Ovary (tissue), 9 donors: Measurements from ENCODE around the gene SLC9A1. TPM values are rescaled to one million over a fixed set of nuclear protein-coding genes. Genes with fewer than 3 reads are reported as not detected.

ENCODE experiments used
- DNase-seq, 5 donors: peaks; one replicate each; pipeline ENCODE4 v3.0.0-alpha.2; 2019 to 2020
- H3K27ac ChIP-seq, 2 donors: fragments of 200-600 bp; one replicate each; pipeline versions ENCODE4 v1.5.1 to v1.8.0; 2019 to 2022
- H3K27me3 ChIP-seq: fragments of 200-600 bp; one replicate; pipeline ENCODE4 v1.8.0; 2022
- H3K36me3 ChIP-seq: fragments of 200-600 bp; sonication (generic); one replicate; pipeline ENCODE4 v1.5.1; 2019
- H3K4me1 ChIP-seq: one replicate; pipeline ENCODE4 v1.8.1; 2013; ENCODE audit warnings: mild to moderate bottlenecking, moderate library complexity; ENCODE audit not compliant: insufficient read depth
- H3K4me3 ChIP-seq: fragments of 200-600 bp; sonication (generic); one replicate; pipeline ENCODE4 v1.5.1; 2017
- H3K9me3 ChIP-seq, 2 donors: fragments of 200-600 bp in 1 of 2; sonication (generic) in 1 of 2; one replicate each; pipeline versions ENCODE4 v1.5.1 to v1.8.1; 2013 to 2019; ENCODE audit warnings: mild to moderate bottlenecking in 1 of 2, moderate library complexity in 1 of 2
- EP300 ChIP-seq: sonication (generic); formaldehyde crosslinking; IDR thresholded peaks from one replicate; pipeline ENCODE4 v1.6.1; 2017; ENCODE audit warnings: antibody characterized with exemption
- POLR2A ChIP-seq: fragments of 450-650 bp; IDR thresholded peaks from one replicate; pipeline ENCODE4 v1.6.1; 2017; ENCODE audit warnings: antibody characterized with exemption, mild to moderate bottlenecking, moderate library complexity
- WGBS, 3 donors: extraction: QIAGEN DNeasy Blood & Tissue Kit in 1 of 3; methylation state at CpG; one replicate each; pipeline versions ENCODE4 v1.1.5 to v1.1.7; 2013 to 2017; 5-methylcytosine and 5-hydroxymethylcytosine counted together
- intact Hi-C, 4 donors: fragments of 100-400 bp; cut with DNase I; formaldehyde crosslinking; loops; one replicate each; pipeline versions ENCODE4 v1.11.0 to v1.15.1; 2022 to 2023
- polyA plus RNA-seq, 2 donors: library from polyadenylated mRNA; stranded (reverse); fragments of 200-250 nt in 1 of 2; fragments of 350-450 nt in 1 of 2; fragmentation: Illumina TruSeq in 1 of 2; extraction: RNeasy Lipid Tissue Mini Kit (QIAGEN cat#74804) in 1 of 2; gene quantifications; one replicate each; pipeline ENCODE4 v1.2.3, GENCODE V29; 2013 to 2014
- total RNA-seq, 7 donors: library from RNA; depleted of rRNA in 2 of 7; stranded (reverse); fragments of >200 nt in 2 of 7; fragmentation: NEBNext Ultra II Directional in 3 of 7; extraction: Animal tissue kit (Norgen Biotek cat#: 25700) in 3 of 7; gene quantifications; one replicate each; pipeline versions ENCODE4 v1.1.0 to v1.2.4, GENCODE V29; 2016 to 2023
- TF ChIP-seq, protein P1 (sequence below), 3 donors: fragments of 450-650 bp in 2 of 3; fragments of 200-600 bp in 1 of 3; IDR thresholded peaks; one replicate each; pipeline versions ENCODE4 v1.5.1 to v1.8.0; 2016 to 2022; ENCODE audit warnings: antibody characterized with exemption in 3 of 3, mild to moderate bottlenecking in 1 of 3
- donor health status: DM: no; HTN: no; CAD: no; lungs with moderate emphysema.
- donor health status: DM: no; HTN: no; CAD: no.
- donor health status: Bipolar disorder and iron deficiency.
- donor health status: DM: yes; HTN: yes; CAD: no.
- donor health status: DM: no; HTN: no; CAD: no.
- donor health status: DM: yes; HTN: yes; CAD: no.

Gene SLC9A1
- total and polyA plus RNA-seq, 9 donors, result 8.6 to 33.7 (median 14.8) TPM

DNA sequence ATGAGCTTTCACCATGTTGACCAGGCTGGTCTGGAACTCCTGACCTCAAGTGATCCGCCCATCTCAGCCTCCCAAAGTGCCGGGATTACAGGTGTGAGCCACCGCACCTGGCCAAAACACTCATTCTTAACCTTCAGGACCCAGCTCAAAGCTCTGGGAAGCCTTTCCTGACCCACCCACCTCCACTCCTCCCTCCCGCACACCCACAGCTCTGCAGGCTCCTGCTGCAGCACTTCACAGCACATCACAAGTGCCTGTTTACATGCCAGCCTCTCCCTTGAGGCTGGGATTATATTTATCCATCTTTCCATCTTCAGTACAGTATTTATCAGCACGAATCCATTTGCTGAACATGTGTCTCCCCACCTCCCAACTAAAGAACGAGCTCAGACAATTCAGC, 14.9 kb downstream of the SLC9A1 start:
- WGBS, 3 donors, result 89 to 92% (median 90%) methylated on average over 6 of the region's 6 CpGs
- H3K4me3 ChIP-seq, result no peak overlapping the region
- H3K9me3 ChIP-seq, result no peaks in the 10 kb centered on the region
- intact Hi-C loops, result no loop called here
- TF ChIP-seq, protein P1, sequence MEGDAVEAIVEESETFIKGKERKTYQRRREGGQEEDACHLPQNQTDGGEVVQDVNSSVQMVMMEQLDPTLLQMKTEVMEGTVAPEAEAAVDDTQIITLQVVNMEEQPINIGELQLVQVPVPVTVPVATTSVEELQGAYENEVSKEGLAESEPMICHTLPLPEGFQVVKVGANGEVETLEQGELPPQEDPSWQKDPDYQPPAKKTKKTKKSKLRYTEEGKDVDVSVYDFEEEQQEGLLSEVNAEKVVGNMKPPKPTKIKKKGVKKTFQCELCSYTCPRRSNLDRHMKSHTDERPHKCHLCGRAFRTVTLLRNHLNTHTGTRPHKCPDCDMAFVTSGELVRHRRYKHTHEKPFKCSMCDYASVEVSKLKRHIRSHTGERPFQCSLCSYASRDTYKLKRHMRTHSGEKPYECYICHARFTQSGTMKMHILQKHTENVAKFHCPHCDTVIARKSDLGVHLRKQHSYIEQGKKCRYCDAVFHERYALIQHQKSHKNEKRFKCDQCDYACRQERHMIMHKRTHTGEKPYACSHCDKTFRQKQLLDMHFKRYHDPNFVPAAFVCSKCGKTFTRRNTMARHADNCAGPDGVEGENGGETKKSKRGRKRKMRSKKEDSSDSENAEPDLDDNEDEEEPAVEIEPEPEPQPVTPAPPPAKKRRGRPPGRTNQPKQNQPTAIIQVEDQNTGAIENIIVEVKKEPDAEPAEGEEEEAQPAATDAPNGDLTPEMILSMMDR (IDR thresholded peaks at IDR 0.05), result no peak
- TF ChIP-seq POLR2A (no peak), EP300 (no peak)
- no peak for DNase-seq
- no peaks in the 10 kb centered on the region for H3K4me1 ChIP-seq
- H3K27me3 ChIP-seq, result no peaks in the 10 kb centered on the region
- H3K36me3 ChIP-seq, result no peaks in the 10 kb centered on the region
- H3K27ac ChIP-seq, result no peak overlapping the region

DNA sequence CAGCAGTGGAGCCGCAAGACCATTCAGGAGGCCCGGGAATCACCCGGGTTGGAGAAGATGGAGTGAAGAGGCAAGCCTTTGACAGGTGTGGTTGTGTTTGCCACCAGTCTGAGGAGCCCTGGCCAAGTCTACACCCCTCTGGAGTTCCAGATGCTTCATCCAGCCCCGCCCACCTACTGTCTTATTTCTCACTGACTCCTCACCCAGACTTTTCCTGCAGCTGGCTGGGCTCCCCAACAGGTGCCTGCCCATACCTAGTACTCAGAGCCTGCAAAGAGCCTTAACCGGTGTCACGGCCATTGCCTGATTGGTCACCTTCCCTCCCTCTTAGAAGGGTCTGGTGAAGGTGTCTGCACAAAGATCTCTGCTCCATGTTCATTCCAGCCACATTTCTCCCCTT, 16.0 kb downstream of the SLC9A1 start:
- Histone ChIP-seq H3K9me3 (no peaks in the 10 kb centered on the region), H3K4me1 (no peaks in the 10 kb centered on the region), H3K36me3 (no peaks in the 10 kb centered on the region), H3K4me3 (no peak overlapping the region), H3K27ac (no peak overlapping the region), H3K27me3 (no peaks in the 10 kb centered on the region)
- 84 to 89% (median 86%) methylated on average over 6 of the region's 6 CpGs for WGBS, 3 donors
- DNase-seq, result no peak
- no peak for TF ChIP-seq EP300
- TF ChIP-seq POLR2A, result no peak
- TF ChIP-seq, protein P1 (IDR thresholded peaks at IDR 0.05), result no peak
- intact Hi-C loops, result no loop called here

DNA sequence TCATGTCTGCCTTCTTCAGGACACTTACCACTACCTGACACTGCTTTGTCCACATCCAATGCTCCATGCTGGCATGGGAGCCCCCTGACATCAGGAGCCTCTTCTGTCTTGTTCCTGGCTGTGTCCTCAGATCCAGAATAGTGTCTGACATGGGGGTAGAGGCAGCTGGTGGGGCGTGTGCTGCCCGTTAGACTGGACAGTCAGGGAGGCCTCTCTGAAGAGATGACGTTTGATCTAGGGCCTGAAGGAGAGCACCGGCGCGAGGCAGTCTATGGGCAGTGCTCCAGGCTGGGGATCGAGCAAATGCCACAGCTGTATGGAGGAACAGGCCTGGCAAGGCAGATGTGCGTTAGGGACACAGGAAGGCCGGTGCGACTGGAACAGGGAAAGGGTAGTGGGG, 16.6 kb downstream of the SLC9A1 start:
- Histone ChIP-seq H3K27me3 (no peaks in the 10 kb centered on the region), H3K36me3 (no peaks in the 10 kb centered on the region), H3K27ac (no peak overlapping the region), H3K4me1 (no peaks in the 10 kb centered on the region), H3K9me3 (no peaks in the 10 kb centered on the region), H3K4me3 (no peak overlapping the region)
- TF ChIP-seq, protein P1 (IDR thresholded peaks at IDR 0.05), result no peak
- 83 to 88% (median 86%) methylated on average over 10 of the region's 10 CpGs for WGBS, 3 donors
- DNase-seq, result no peak
- intact Hi-C loops, result no loop called here

DNA sequence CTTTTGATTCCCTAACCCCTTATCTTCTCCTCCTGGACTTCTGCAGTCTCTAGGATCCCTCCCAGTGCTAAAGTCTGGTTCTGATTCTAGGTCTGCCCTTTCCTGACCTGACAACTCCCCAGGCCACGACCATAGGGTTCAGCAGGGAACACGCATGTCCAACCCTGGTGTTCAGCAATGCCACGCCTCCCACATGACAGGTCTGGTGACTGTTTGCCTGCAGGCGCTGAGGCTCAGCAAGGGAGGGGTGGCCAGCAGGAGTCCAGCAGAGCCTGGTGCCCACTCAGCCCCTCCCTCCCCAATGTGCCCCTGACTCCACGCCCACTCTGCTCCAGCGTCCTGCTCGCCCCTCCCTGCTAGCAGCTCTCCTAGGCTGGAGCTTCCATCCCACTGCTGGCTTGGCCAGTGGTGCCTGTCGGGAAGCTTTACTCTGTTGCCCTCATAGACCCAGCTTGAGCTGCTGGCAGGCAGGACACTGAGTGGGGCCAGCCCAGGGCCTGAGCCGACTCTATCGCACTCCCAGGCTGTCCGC, 17.3 kb downstream of the SLC9A1 start:
- H3K27ac ChIP-seq, result no peak overlapping the region
- intact Hi-C loops, result no loop called here
- no peaks in the 10 kb centered on the region for H3K27me3 ChIP-seq
- WGBS, 3 donors, result 80 to 87% (median 85%) methylated on average over 11 of the region's 11 CpGs
- no peak for DNase-seq
- no peak overlapping the region for H3K4me3 ChIP-seq
- TF ChIP-seq, protein P1 (IDR thresholded peaks at IDR 0.05), result no peak
- TF ChIP-seq EP300, result no peak
- no peak for TF ChIP-seq POLR2A
- H3K36me3 ChIP-seq, result no peaks in the 10 kb centered on the region
- no peaks in the 10 kb centered on the region for H3K4me1 ChIP-seq
- H3K9me3 ChIP-seq, result no peaks in the 10 kb centered on the region
